K562 (cell line): Measurements from ENCODE around the gene PHKG2. TPM values are rescaled to one million over a fixed set of nuclear protein-coding genes. Genes with fewer than 3 reads are reported as not detected.

Source experiments
- ATF4 ChIP-seq: fragments of 450-650 bp; formaldehyde crosslinking; IDR thresholded peaks from 2 replicates; pipeline ENCODE4 v1.4.0; 2022; ENCODE audit warnings: mild to moderate bottlenecking, moderate library complexity
- DACH1 ChIP-seq: fragments of 450-650 bp; IDR thresholded peaks from 2 replicates; pipeline ENCODE4 v1.6.1; 2018; ENCODE audit not compliant: partially characterized antibody
- HDAC1 ChIP-seq, 2 experiments: fragments of 450-650 bp; IDR thresholded peaks; 2 replicates each; pipeline ENCODE4 v1.6.1; 2016 to 2017; ENCODE audit warnings: inconsistent platforms in 1 of 2, mild to moderate bottlenecking in 1 of 2, moderate library complexity in 1 of 2
- NEUROD1 ChIP-seq: fragments of 150-350 bp; IDR thresholded peaks from 2 replicates; pipeline ENCODE4 v1.6.1; 2014; ENCODE audit warnings: borderline replicate concordance, low read length, low read depth; ENCODE audit not compliant: partially characterized antibody
- NFE2 ChIP-seq: IDR thresholded peaks from 2 replicates; pipeline ENCODE4 v1.6.1; 2014; ENCODE audit warnings: antibody characterized with exemption, low read depth
- POLR2G ChIP-seq: fragments of 200-400 bp; formaldehyde crosslinking; IDR thresholded peaks from 2 replicates; pipeline ENCODE4 v1.6.1; 2017; ENCODE audit warnings: low read depth, mild to moderate bottlenecking, antibody characterized with exemption, low read length, moderate library complexity
- RB1 ChIP-seq: fragments of 450-650 bp; IDR thresholded peaks from 2 replicates; pipeline ENCODE4 v1.6.1; 2017; ENCODE audit warnings: low read depth, mild to moderate bottlenecking
- SIN3A ChIP-seq, 2 experiments: fragments of 150-350 bp in 1 of 2; IDR thresholded peaks; 2 replicates each; pipeline ENCODE4 v1.6.1; 2011 to 2016; ENCODE audit warnings: borderline replicate concordance in 2 of 2, low read depth in 2 of 2, low read length in 2 of 2, mild to moderate bottlenecking in 2 of 2, moderate library complexity in 2 of 2; ENCODE audit not compliant: control insufficient read depth in 1 of 2
- TCF3 ChIP-seq: sonication (generic); formaldehyde crosslinking; IDR thresholded peaks from 2 replicates; pipeline ENCODE4 v1.4.0; 2020; ENCODE audit warnings: mild to moderate bottlenecking, missing genetic modification reagents
- TFAP4 ChIP-seq: sonication (generic); formaldehyde crosslinking; IDR thresholded peaks from 2 replicates; pipeline ENCODE4 v1.8.0; 2022; ENCODE audit warnings: missing genetic modification reagents, mild to moderate bottlenecking, moderate library complexity, borderline replicate concordance
- YY1 ChIP-seq, 3 experiments: IDR thresholded peaks; 2 replicates each; pipeline ENCODE4 v1.6.1; 2011; ENCODE audit warnings: low read length in 2 of 3, mild to moderate bottlenecking in 2 of 3, moderate library complexity in 2 of 3, borderline replicate concordance in 1 of 3, control low read depth in 1 of 3, low read depth in 1 of 3; ENCODE audit not compliant: insufficient read depth in 3 of 3, insufficient replicate concordance in 2 of 3, control insufficient read depth in 1 of 3, insufficient read length in 1 of 3; ENCODE audit errors: extremely low read depth in 1 of 3
- ZFX ChIP-seq: sonication (generic); formaldehyde crosslinking; IDR thresholded peaks from 2 replicates; pipeline ENCODE4 v1.8.0; 2022; ENCODE audit warnings: mild to moderate bottlenecking, missing genetic modification reagents, moderate library complexity
- polyA plus RNA-seq, 8 experiments: library from polyadenylated mRNA; depleted of rRNA in 4 of 8; stranded (reverse) in 5 of 8; unstranded in 3 of 8; fragments of >200 nt; fragmentation: Nextera tagmentation in 2 of 8; fragmentation: Illumina TruSeq in 1 of 8; extraction: Ambion mirVana in 2 of 8; extraction: Trizol in 1 of 8; gene quantifications; 2 replicates each; pipeline versions ENCODE4 v1.2.1 to v1.2.3, GENCODE V29; 2011 to 2014; ENCODE audit warnings: inconsistent platforms in 1 of 8, missing spikeins in 1 of 8
- total RNA-seq, 7 experiments: library from RNA; depleted of rRNA in 6 of 7; stranded (reverse); fragments of >200 nt in 6 of 7; fragmentation: Illumina TruSeq in 2 of 7; extraction: Trizol in 2 of 7; gene quantifications; 2 replicates each; pipeline versions ENCODE4 v1.2.1 to v1.2.3, GENCODE V29; 2011 to 2021; ENCODE audit warnings: low replicate concordance in 1 of 7

PHKG2 gene
- total and polyA plus RNA-seq, 9 of the 15 experiments (the other 6 are each of a cell fraction or from before 2014, with no cell fraction given): 5.8 to 54.2 (median 30.7) TPM

GRCh38 chr16:30786115-30786935, 38.1 kb downstream of the PHKG2 start (continued):
- peak in 1 of 2 experiments; percentile 41; a peak in 1 of 4 replicates for TF ChIP-seq SIN3A (IDR thresholded peaks at IDR 0.05; ENCODE audit: borderline replicate concordance in 2 of 2, control insufficient read depth in 1 of 2, low read depth in 2 of 2, low read length in 2 of 2)
- peak; percentile 50 for TF ChIP-seq ZFX
- no peak for TF ChIP-seq ATF4
- TF ChIP-seq NFE2: no peak
- 0 out of 2 replicates have a peak, but pooled peaks have one; percentile 15 for TF ChIP-seq TFAP4 (CRISPR knock-in tag)
- TF ChIP-seq TCF3 (CRISPR knock-in tag): no peak
- no peak for TF ChIP-seq DACH1
- peak in 2 of 3 experiments; percentile 57 to 58 for TF ChIP-seq YY1 (IDR thresholded peaks at IDR 0.05; ENCODE audit: borderline replicate concordance in 1 of 3, control insufficient read depth in 1 of 3, extremely low read depth in 1 of 3, insufficient read depth in 3 of 3, insufficient read length in 1 of 3, insufficient replicate concordance in 2 of 3, low read depth in 1 of 3, low read length in 2 of 3)
- TF ChIP-seq RB1: 0 out of 2 replicates have a peak, but pooled peaks have one; percentile 13
- no peak for TF ChIP-seq NEUROD1
- 0 out of 4 replicates have a peak, but pooled peaks of 1 of the 2 experiments have one; percentile 30 for TF ChIP-seq HDAC1 (IDR thresholded peaks at IDR 0.05)
- peak; percentile 61; the same call in 1 of the 2 replicates for TF ChIP-seq POLR2G
